IMR-90 (cell line): ENCODE results near the gene C11orf58. TPM values are rescaled to one million over a fixed set of nuclear protein-coding genes. Genes with fewer than 3 reads are reported as not detected.
A peak's percentile ranks its signal among the peaks of the same experiment; 100 is the strongest.

Experiments used
- ATAC-seq: fragments of 200-7000 bp; cut with Tn5 transposase; 2 replicates; pipeline ENCODE4 v1.9.1; 2020; ENCODE audit warnings: low read depth, mild to moderate bottlenecking, moderate library complexity
- BruUV-seq: library from RNA; stranded (reverse); fragments of 400-500 nt; replicated peaks from 2 replicates; lab custom pipeline; 2021; lab: Mats Ljungman, UMichigan
- CTCF ChIA-PET: fragments of 300-600 bp; formaldehyde crosslinking; extraction: SDS; loops from one replicate; lab custom pipeline; 2021; ENCODE audit warnings: antibody characterized with exemption; lab: Yijun Ruan, JAX
- POLR2A ChIA-PET: fragments of 300-600 bp; sonication (Branson Sonifier 250); formaldehyde crosslinking; loops from one replicate; lab custom pipeline; 2022; ENCODE audit warnings: antibody characterized with exemption; ENCODE audit not compliant: unreplicated experiment; lab: Charles Lee
- DNase-seq: peaks from one replicate; pipeline ENCODE4 v3.0.0; 2013
- H2AFZ ChIP-seq: replicated peaks from 2 replicates; pipeline ENCODE3; 2013; ENCODE audit warnings: low read length, mild to moderate bottlenecking; ENCODE audit not compliant: poor library complexity
- H2AK5ac ChIP-seq: 2 replicates; pipeline ENCODE4 v1.6.1; 2013; ENCODE audit warnings: low read depth, low read length, inconsistent platforms
- H2AK9ac ChIP-seq: replicated peaks from 2 replicates; pipeline ENCODE3; 2013; ENCODE audit warnings: mild to moderate bottlenecking, low read depth, low read length, moderate library complexity; ENCODE audit not compliant: poor library complexity
- H2BK120ac ChIP-seq: 2 replicates; pipeline ENCODE4 v1.6.1; 2013; ENCODE audit warnings: low read depth, low read length, inconsistent platforms
- H2BK15ac ChIP-seq: 3 replicates; pipeline ENCODE4 v1.6.1; 2013; ENCODE audit warnings: low read depth, low read length, inconsistent platforms
- H2BK20ac ChIP-seq: 2 replicates; pipeline ENCODE4 v1.6.1; 2013; ENCODE audit warnings: low read depth, mild to moderate bottlenecking, inconsistent platforms, low read length, moderate library complexity
- H2BK5ac ChIP-seq: 2 replicates; pipeline ENCODE4 v1.6.1; 2013; ENCODE audit warnings: mild to moderate bottlenecking, low read depth, low read length, inconsistent platforms; ENCODE audit not compliant: poor library complexity, severe bottlenecking
- H3K14ac ChIP-seq: replicated peaks from 2 replicates; pipeline ENCODE4 v1.6.1; 2013; ENCODE audit warnings: low read depth, low read length, inconsistent platforms
- H3K18ac ChIP-seq: 2 replicates; pipeline ENCODE4 v1.6.1; 2013; ENCODE audit warnings: low read depth, low read length, control low read depth
- H3K23ac ChIP-seq: 2 replicates; pipeline ENCODE4 v1.6.1; 2013; ENCODE audit warnings: low read depth, low read length, inconsistent platforms
- H3K27ac ChIP-seq: 2 replicates; pipeline ENCODE4 v1.5.1; 2013; ENCODE audit warnings: mild to moderate bottlenecking, control low read depth, low read length; ENCODE audit not compliant: insufficient read depth
- H3K27me3 ChIP-seq: 2 replicates; pipeline ENCODE4 v1.6.1; 2013; ENCODE audit warnings: low read length; ENCODE audit not compliant: control insufficient read depth, insufficient read depth
- H3K36me3 ChIP-seq: 2 replicates; pipeline ENCODE4 v1.6.1; 2013; ENCODE audit warnings: low read length, mixed read lengths; ENCODE audit not compliant: control insufficient read depth, insufficient read depth
- H3K4ac ChIP-seq: 2 replicates; pipeline ENCODE4 v1.6.1; 2013; ENCODE audit warnings: low read depth, low read length, inconsistent platforms
- H3K4me1 ChIP-seq: 2 replicates; pipeline ENCODE4 v1.6.1; 2013; ENCODE audit warnings: low read length, mixed read lengths; ENCODE audit not compliant: control insufficient read depth, insufficient read depth
- H3K4me2 ChIP-seq: 2 replicates; pipeline ENCODE4 v1.6.1; 2013; ENCODE audit warnings: low read depth, mild to moderate bottlenecking, control low read depth, low read length, moderate library complexity
- H3K4me3 ChIP-seq: 2 replicates; pipeline ENCODE4 v1.5.1; 2013; ENCODE audit warnings: low read depth, mild to moderate bottlenecking, control low read depth, low read length, moderate library complexity; ENCODE audit not compliant: insufficient read depth
- H3K56ac ChIP-seq: 2 replicates; pipeline ENCODE4 v1.6.1; 2013; ENCODE audit warnings: low read length, inconsistent platforms; ENCODE audit not compliant: insufficient read depth; ENCODE audit errors: extremely low read depth
- H3K79me1 ChIP-seq, 2 experiments: 2 replicates each; pipeline ENCODE4 v1.6.1; 2013; ENCODE audit warnings: low read length in 2 of 2, inconsistent platforms in 1 of 2, low read depth in 1 of 2
- H3K9ac ChIP-seq: 2 replicates; pipeline ENCODE4 v1.6.1; 2013; ENCODE audit warnings: low read depth, low read length, control low read depth
- H3K9me1 ChIP-seq: 2 replicates; pipeline ENCODE4 v1.6.1; 2013; ENCODE audit warnings: low read length, inconsistent platforms; ENCODE audit not compliant: insufficient read depth
- H3K9me3 ChIP-seq: 2 replicates; pipeline ENCODE4 v1.6.1; 2013; ENCODE audit warnings: low read length; ENCODE audit not compliant: control insufficient read depth, insufficient read depth
- H4K20me1 ChIP-seq: 2 replicates; pipeline ENCODE4 v1.6.1; 2013; ENCODE audit warnings: low read length, inconsistent platforms; ENCODE audit not compliant: insufficient read depth
- H4K5ac ChIP-seq: 2 replicates; pipeline ENCODE4 v1.6.1; 2013; ENCODE audit warnings: mild to moderate bottlenecking, low read depth, low read length, control low read depth
- H4K8ac ChIP-seq, 2 experiments: 2 replicates each; pipeline ENCODE4 v1.6.1; 2013; ENCODE audit warnings: low read depth in 2 of 2, low read length in 2 of 2, control low read depth in 1 of 2, inconsistent platforms in 1 of 2
- H4K91ac ChIP-seq: 2 replicates; pipeline ENCODE4 v1.6.1; 2013; ENCODE audit warnings: low read depth, low read length, inconsistent platforms; ENCODE audit not compliant: insufficient read depth
- CEBPB ChIP-seq: IDR thresholded peaks from 2 replicates; pipeline ENCODE4 v1.6.1; 2012; ENCODE audit warnings: low read depth, low read length, improper control_type of control experiment
- CHD1 ChIP-seq: IDR thresholded peaks from 2 replicates; pipeline ENCODE4 v1.6.1; 2012; ENCODE audit warnings: low read depth, low read length, improper control_type of control experiment
- MXI1 ChIP-seq: IDR thresholded peaks from 2 replicates; pipeline ENCODE4 v1.6.1; 2012; ENCODE audit warnings: low read depth, mild to moderate bottlenecking, low read length, moderate library complexity, borderline replicate concordance
- NFE2L2 ChIP-seq: fragments of 150-350 bp; IDR thresholded peaks from 2 replicates; pipeline ENCODE4 v1.6.1; 2016; ENCODE audit warnings: low read depth, mild to moderate bottlenecking, low read length
- RCOR1 ChIP-seq: IDR thresholded peaks from 2 replicates; pipeline ENCODE4 v1.6.1; 2012; ENCODE audit warnings: mild to moderate bottlenecking, low read length, improper control_type of control experiment; ENCODE audit not compliant: insufficient replicate concordance
- RFX5 ChIP-seq: IDR thresholded peaks from 2 replicates; pipeline ENCODE4 v1.8.0; 2012; ENCODE audit warnings: low read depth, mild to moderate bottlenecking, low read length, moderate library complexity
- SMC3 ChIP-seq: fragments of 150-350 bp; IDR thresholded peaks from 2 replicates; pipeline ENCODE4 v1.6.1; 2016; ENCODE audit warnings: low read depth, mild to moderate bottlenecking, antibody characterized with exemption, low read length, moderate library complexity
- WGBS, 2 experiments: methylation state at CpG; one replicate each; pipeline versions ENCODE4 v1.1.5 to v1.1.7; 2013; ENCODE audit warnings: missing lambda C conversion rate in 2 of 2; ENCODE audit not compliant: insufficient read length in 1 of 2; ENCODE audit errors: extremely low coverage in 2 of 2; 5-methylcytosine and 5-hydroxymethylcytosine counted together
- dilution Hi-C: fragments of 300-500 bp; cut with HindIII; formaldehyde crosslinking; loops from one replicate; pipeline ENCODE4 v1.14.3; 2018; ENCODE audit warnings: low sequenced_read_pairs; ENCODE audit not compliant: unreplicated experiment
- in situ Hi-C: fragments of 300-500 bp; cut with MboI; formaldehyde crosslinking; loops from 3 replicates; pipeline ENCODE4 v1.14.3; 2019; ENCODE audit warnings: low sequenced_read_pairs, inconsistent platforms, mixed read lengths
- intact Hi-C: fragments of 100-400 bp; cut with micrococcal nuclease; formaldehyde crosslinking; loops from 2 replicates; pipeline ENCODE4 v1.10.0; 2022
- polyA plus RNA-seq, 3 experiments: library from polyadenylated mRNA; depleted of rRNA; stranded (reverse); fragments of >200 nt; gene quantifications; 2 replicates each; pipeline ENCODE4 v1.2.3, GENCODE V29; 2012; ENCODE audit warnings: low replicate concordance in 1 of 3
- total RNA-seq: library from RNA; depleted of rRNA; stranded (reverse); fragments of >200 nt; gene quantifications from 2 replicates; pipeline ENCODE4 v1.2.3, GENCODE V29; 2012
- TF ChIP-seq, protein P1 (sequence below): conservative IDR thresholded peaks from 2 replicates; pipeline ENCODE4 v1.5.1; 2012; ENCODE audit warnings: mild to moderate bottlenecking, low read depth, low read length, improper control_type of control experiment

C11orf58 gene
- total and polyA plus RNA-seq, 2 of the 4 experiments (the other 2 are of a cell fraction) = 53.8 to 67.8 TPM

DNA sequence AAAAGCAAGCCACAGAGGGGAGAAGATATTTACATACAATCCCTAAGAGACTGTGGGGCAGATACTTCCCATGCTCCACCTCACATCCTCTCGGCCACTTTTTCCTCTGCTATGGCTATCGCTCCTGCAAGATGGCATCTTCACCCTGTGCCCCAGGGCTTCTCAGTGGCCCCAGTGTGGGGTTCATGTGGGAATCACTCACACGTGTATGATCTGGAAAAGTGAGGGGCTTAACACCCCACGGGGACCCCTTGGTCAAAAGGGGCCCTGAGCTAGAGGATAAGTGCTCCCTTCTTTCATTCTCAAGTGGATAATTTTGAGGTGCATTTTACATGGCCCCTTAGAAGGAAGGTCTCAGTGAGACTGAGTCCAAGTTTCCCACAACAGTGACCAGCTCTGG is 28.7 kb downstream of the C11orf58 start:
- Histone ChIP-seq H3K9ac (no peak overlapping the region), H2AK5ac (no peak overlapping the region), H2BK20ac (no peak overlapping the region), H4K5ac (no peak overlapping the region), H3K27ac (no peak overlapping the region), H3K9me1 (no peaks in the 10 kb centered on the region), H3K56ac (no peak overlapping the region), H3K36me3 (no peaks in the 10 kb centered on the region), H3K4ac (no peak overlapping the region), H4K20me1 (no peaks in the 10 kb centered on the region), H3K27me3 (peaks cover 30% of the 10 kb centered on the region), H4K91ac (no peak overlapping the region), H3K18ac (no peak overlapping the region), H3K14ac (no peak overlapping the region), H2BK5ac (no peak overlapping the region), H3K79me1 (no peaks in the 10 kb centered on the region), H3K9me3 (no peaks in the 10 kb centered on the region), H2AK9ac (peak overlapping the region; percentile 48), H2BK15ac (no peak overlapping the region), H3K23ac (no peak overlapping the region), H3K4me3 (no peak overlapping the region), H2BK120ac (no peak overlapping the region), H4K8ac (no peak overlapping the region), H3K4me1 (no peaks in the 10 kb centered on the region), H3K4me2 (no peak overlapping the region), H2AFZ (no peak overlapping the region)
- no CpG with 5 or more reads among the region's 4 CpGs for whole genome bisulfite sequencing, 2 experiments
- no peak for ATAC-seq
- in situ Hi-C loops (no loop called here), dilution Hi-C loops (no loop called here), intact Hi-C loops (no loop called here)
- no peak for DNase-seq
- BruUV-seq = no TSS peak
- ChIA-PET CTCF (no interaction called here), POLR2A (no interaction called here)
- TF ChIP-seq CEBPB (no peak), NFE2L2 (no peak), MXI1 (no peak), CHD1 (no peak), RCOR1 (no peak), RFX5 (no peak), SMC3 (no peak)
- TF ChIP-seq, protein P1, sequence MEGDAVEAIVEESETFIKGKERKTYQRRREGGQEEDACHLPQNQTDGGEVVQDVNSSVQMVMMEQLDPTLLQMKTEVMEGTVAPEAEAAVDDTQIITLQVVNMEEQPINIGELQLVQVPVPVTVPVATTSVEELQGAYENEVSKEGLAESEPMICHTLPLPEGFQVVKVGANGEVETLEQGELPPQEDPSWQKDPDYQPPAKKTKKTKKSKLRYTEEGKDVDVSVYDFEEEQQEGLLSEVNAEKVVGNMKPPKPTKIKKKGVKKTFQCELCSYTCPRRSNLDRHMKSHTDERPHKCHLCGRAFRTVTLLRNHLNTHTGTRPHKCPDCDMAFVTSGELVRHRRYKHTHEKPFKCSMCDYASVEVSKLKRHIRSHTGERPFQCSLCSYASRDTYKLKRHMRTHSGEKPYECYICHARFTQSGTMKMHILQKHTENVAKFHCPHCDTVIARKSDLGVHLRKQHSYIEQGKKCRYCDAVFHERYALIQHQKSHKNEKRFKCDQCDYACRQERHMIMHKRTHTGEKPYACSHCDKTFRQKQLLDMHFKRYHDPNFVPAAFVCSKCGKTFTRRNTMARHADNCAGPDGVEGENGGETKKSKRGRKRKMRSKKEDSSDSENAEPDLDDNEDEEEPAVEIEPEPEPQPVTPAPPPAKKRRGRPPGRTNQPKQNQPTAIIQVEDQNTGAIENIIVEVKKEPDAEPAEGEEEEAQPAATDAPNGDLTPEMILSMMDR = no peak
